ENCODE data around the gene TEX36.
"Not testable (repeated sequence)": the region's sequence is repeated elsewhere in the genome, so short reads cannot be mapped to it uniquely, and the experiment has no call there.

TEX36 gene

GRCh38 chr10:125628104-125629049 lies 54.6 kb downstream of the TEX36 start:
- DNase-seq (ENCODE audit: low read depth) = no peak
- Histone ChIP-seq H3K9me3 (ENCODE audit: control insufficient read depth, low read length) (no peaks in the 10 kb centered on the region), H3K9ac (ENCODE audit: low read length) (no peak overlapping the region), H3K36me3 (ENCODE audit: control insufficient read depth, insufficient read depth, low read length, severe bottlenecking) (no peaks in the 10 kb centered on the region), H3K4me3 (ENCODE audit: low read length) (no peak overlapping the region), H3K4me1 (ENCODE audit: control insufficient read depth, insufficient read depth, low read length) (no peaks in the 10 kb centered on the region), H3K27me3 (replicated peaks; ENCODE audit: control insufficient read depth, insufficient read depth, low read length) (peaks cover 29% of the 10 kb centered on the region)

GRCh38 chr10:125627646-125628045 lies 55.3 kb downstream of the TEX36 start:
- no peak for DNase-seq (ENCODE audit: low read depth)
- H3K9me3 ChIP-seq (ENCODE audit: control insufficient read depth, low read length) = no peaks in the 10 kb centered on the region
- H3K4me3 ChIP-seq (ENCODE audit: low read length) = no peak overlapping the region
- peaks cover 24% of the 10 kb centered on the region for H3K27me3 ChIP-seq (replicated peaks; ENCODE audit: control insufficient read depth, insufficient read depth, low read length)
- H3K9ac ChIP-seq (ENCODE audit: low read length) = no peak overlapping the region
- H3K36me3 ChIP-seq (ENCODE audit: control insufficient read depth, insufficient read depth, low read length, severe bottlenecking) = no peaks in the 10 kb centered on the region
- H3K4me1 ChIP-seq (ENCODE audit: control insufficient read depth, insufficient read depth, low read length) = no peaks in the 10 kb centered on the region

GRCh38 chr10:125626671-125627070 lies 56.3 kb downstream of the TEX36 start:
- no peak overlapping the region for H3K4me3 ChIP-seq (ENCODE audit: low read length)
- H3K4me1 ChIP-seq (ENCODE audit: control insufficient read depth, insufficient read depth, low read length) = no peaks in the 10 kb centered on the region
- no peaks in the 10 kb centered on the region for H3K9me3 ChIP-seq (ENCODE audit: control insufficient read depth, low read length)
- H3K36me3 ChIP-seq (ENCODE audit: control insufficient read depth, insufficient read depth, low read length, severe bottlenecking) = no peaks in the 10 kb centered on the region
- H3K9ac ChIP-seq (ENCODE audit: low read length) = no peak overlapping the region
- peaks cover 27% of the 10 kb centered on the region for H3K27me3 ChIP-seq (replicated peaks; ENCODE audit: control insufficient read depth, insufficient read depth, low read length)
- DNase-seq (ENCODE audit: low read depth) = no peak

- H3K9me3 ChIP-seq (ENCODE audit: control insufficient read depth, low read length) = peaks cover 6% of the 10 kb centered on the region
- no peak overlapping the region for H3K4me3 ChIP-seq (ENCODE audit: low read length)
- no peak for DNase-seq (ENCODE audit: low read depth)
- no peak overlapping the region for H3K9ac ChIP-seq (ENCODE audit: low read length)
- peaks cover 27% of the 10 kb centered on the region for H3K27me3 ChIP-seq (replicated peaks; ENCODE audit: control insufficient read depth, insufficient read depth, low read length)
- H3K36me3 ChIP-seq (ENCODE audit: control insufficient read depth, insufficient read depth, low read length, severe bottlenecking) = no peaks in the 10 kb centered on the region
- H3K4me1 ChIP-seq (ENCODE audit: control insufficient read depth, insufficient read depth, low read length) = no peaks in the 10 kb centered on the region
These were observed 57.4 kb downstream of the TEX36 start for GRCh38 chr10:125625586-125625985.

DNA sequence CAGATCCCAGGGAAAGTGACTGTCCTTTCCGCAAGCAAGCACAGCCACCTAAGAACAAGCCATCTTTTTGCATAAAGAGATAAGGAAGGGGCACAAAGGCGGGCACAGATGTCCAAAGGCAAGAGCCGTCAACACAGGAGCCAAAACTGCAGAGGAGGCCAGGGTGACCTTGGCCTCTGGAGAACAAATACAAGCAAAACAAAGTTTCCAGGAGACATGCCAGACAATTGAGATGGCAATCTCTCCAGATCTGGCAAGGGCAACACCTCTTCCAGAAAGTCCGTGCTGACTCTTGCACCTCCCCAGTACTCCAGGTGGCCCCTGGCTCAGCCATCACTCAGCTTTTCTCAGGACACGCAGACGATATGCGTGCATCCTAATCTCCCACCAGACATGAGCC lies 58.2 kb downstream of the TEX36 start:
- Histone ChIP-seq H3K9ac (ENCODE audit: low read length) (no peak overlapping the region), H3K9me3 (ENCODE audit: control insufficient read depth, low read length) (peaks cover 6% of the 10 kb centered on the region), H3K4me1 (ENCODE audit: control insufficient read depth, insufficient read depth, low read length) (no peaks in the 10 kb centered on the region), H3K36me3 (ENCODE audit: control insufficient read depth, insufficient read depth, low read length, severe bottlenecking) (no peaks in the 10 kb centered on the region), H3K27me3 (replicated peaks; ENCODE audit: control insufficient read depth, insufficient read depth, low read length) (peaks cover 27% of the 10 kb centered on the region), H3K4me3 (ENCODE audit: low read length) (no peak overlapping the region)
- no peak for DNase-seq (ENCODE audit: low read depth)

DNA sequence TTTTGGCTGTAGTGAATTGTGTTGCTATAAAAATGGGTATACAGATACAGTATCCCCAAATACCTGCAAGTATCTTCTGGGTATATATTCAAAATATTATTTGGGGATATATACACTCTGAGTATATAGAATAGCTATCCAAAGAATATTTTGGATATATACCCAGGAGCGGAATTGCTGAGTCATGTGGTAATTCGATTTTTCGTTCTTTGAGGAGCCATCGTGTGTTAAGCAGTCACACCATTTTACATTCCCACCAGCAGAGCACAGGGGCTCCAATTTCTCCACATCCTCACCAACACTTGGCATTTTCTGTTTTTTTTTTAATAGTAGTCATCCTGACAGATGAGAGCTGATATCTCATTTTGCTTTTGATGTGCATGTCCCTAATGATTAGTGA lies 61.9 kb downstream of the TEX36 start:
- no peak for DNase-seq (ENCODE audit: low read depth)
- H3K9me3 ChIP-seq (ENCODE audit: control insufficient read depth, low read length) = peaks cover 6% of the 10 kb centered on the region
- no peaks in the 10 kb centered on the region for H3K4me1 ChIP-seq (ENCODE audit: control insufficient read depth, insufficient read depth, low read length)
- peaks cover 12% of the 10 kb centered on the region for H3K27me3 ChIP-seq (replicated peaks; ENCODE audit: control insufficient read depth, insufficient read depth, low read length)
- H3K4me3 ChIP-seq (ENCODE audit: low read length) = no peak overlapping the region
- H3K9ac ChIP-seq (ENCODE audit: low read length) = no peak overlapping the region
- H3K36me3 ChIP-seq (ENCODE audit: control insufficient read depth, insufficient read depth, low read length, severe bottlenecking) = no peaks in the 10 kb centered on the region

GRCh38 chr10:125620401-125620800 lies 62.6 kb downstream of the TEX36 start:
- DNase-seq (ENCODE audit: low read depth) = no peak
- peaks cover 11% of the 10 kb centered on the region for H3K27me3 ChIP-seq (replicated peaks; ENCODE audit: control insufficient read depth, insufficient read depth, low read length)

GRCh38 chr10:125613062-125613461 lies 69.9 kb downstream of the TEX36 start:
- not testable (repeated sequence) for H3K4me3 ChIP-seq (ENCODE audit: low read length); H3K9me3 ChIP-seq (ENCODE audit: control insufficient read depth, low read length); DNase-seq (ENCODE audit: low read depth); H3K36me3 ChIP-seq (ENCODE audit: control insufficient read depth, insufficient read depth, low read length, severe bottlenecking); H3K9ac ChIP-seq (ENCODE audit: low read length); H3K4me1 ChIP-seq (ENCODE audit: control insufficient read depth, insufficient read depth, low read length); H3K27me3 ChIP-seq (replicated peaks; ENCODE audit: control insufficient read depth, insufficient read depth, low read length)

More at GRCh38 chr10:125620401-125620800, 62.6 kb downstream of the TEX36 start:
- H3K4me3 ChIP-seq (ENCODE audit: low read length) = no peak overlapping the region
- H3K9ac ChIP-seq (ENCODE audit: low read length) = no peak overlapping the region
- no peaks in the 10 kb centered on the region for H3K36me3 ChIP-seq (ENCODE audit: control insufficient read depth, insufficient read depth, low read length, severe bottlenecking)
- no peaks in the 10 kb centered on the region for H3K4me1 ChIP-seq (ENCODE audit: control insufficient read depth, insufficient read depth, low read length)
- H3K9me3 ChIP-seq (ENCODE audit: control insufficient read depth, low read length) = peaks cover 6% of the 10 kb centered on the region

DNA sequence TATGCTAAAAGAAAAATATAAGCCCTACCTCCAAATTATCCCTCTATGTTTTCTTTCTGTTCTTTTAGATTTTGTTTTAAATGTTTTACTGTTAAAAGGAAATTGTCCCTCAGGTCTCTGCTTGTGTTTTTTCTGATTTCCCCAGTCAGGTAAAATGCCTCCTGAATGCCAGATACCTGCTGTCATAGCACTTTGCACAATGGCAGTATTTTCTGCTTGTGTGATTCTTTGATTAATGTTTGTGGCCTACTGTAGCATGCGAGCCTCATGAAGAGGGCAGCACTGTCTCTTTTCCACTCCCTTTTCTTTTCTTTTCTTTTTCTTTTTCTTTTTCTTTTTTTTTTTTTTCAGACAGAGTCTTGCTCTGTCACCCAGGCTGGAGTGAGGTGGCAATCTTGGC lies 71.2 kb downstream of the TEX36 start:
- Histone ChIP-seq H3K36me3 (ENCODE audit: control insufficient read depth, insufficient read depth, low read length, severe bottlenecking) (no peaks in the 10 kb centered on the region), H3K9me3 (ENCODE audit: control insufficient read depth, low read length) (peaks cover 5% of the 10 kb centered on the region)

GRCh38 chr10:125611216-125611615 lies 71.7 kb downstream of the TEX36 start:
- Histone ChIP-seq H3K4me1 (ENCODE audit: control insufficient read depth, insufficient read depth, low read length) (no peaks in the 10 kb centered on the region), H3K27me3 (replicated peaks; ENCODE audit: control insufficient read depth, insufficient read depth, low read length) (no peaks in the 10 kb centered on the region), H3K4me3 (ENCODE audit: low read length) (no peak overlapping the region), H3K9ac (ENCODE audit: low read length) (no peak overlapping the region), H3K9me3 (ENCODE audit: control insufficient read depth, low read length) (peaks cover 5% of the 10 kb centered on the region), H3K36me3 (ENCODE audit: control insufficient read depth, insufficient read depth, low read length, severe bottlenecking) (no peaks in the 10 kb centered on the region)
- no peak for DNase-seq (ENCODE audit: low read depth)

More for the DNA sequence above, 71.2 kb downstream of the TEX36 start:
- Histone ChIP-seq H3K27me3 (replicated peaks; ENCODE audit: control insufficient read depth, insufficient read depth, low read length) (no peaks in the 10 kb centered on the region), H3K4me3 (ENCODE audit: low read length) (no peak overlapping the region), H3K4me1 (ENCODE audit: control insufficient read depth, insufficient read depth, low read length) (no peaks in the 10 kb centered on the region), H3K9ac (ENCODE audit: low read length) (no peak overlapping the region)
- DNase-seq (ENCODE audit: low read depth) = no peak

DNA sequence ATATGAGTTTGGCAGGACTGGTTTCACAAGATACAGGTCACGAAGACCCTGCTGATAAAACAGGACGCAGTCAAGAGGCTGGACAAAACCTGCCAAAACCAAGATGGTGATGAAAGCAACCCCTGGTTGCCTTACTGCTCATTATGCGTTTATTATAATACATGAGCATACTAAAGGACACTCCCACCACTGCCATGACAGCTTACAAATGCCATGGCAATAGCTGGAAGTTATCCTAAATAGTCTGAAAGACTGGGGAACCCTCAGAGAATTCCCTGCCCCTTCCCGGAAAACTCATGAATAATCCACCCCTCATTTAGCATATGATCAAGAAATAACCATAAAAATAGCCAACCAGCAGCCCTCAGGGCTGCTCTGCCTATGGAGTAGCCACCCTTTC lies 73.1 kb downstream of the TEX36 start:
- Histone ChIP-seq H3K36me3 (ENCODE audit: control insufficient read depth, insufficient read depth, low read length, severe bottlenecking) (no peaks in the 10 kb centered on the region), H3K4me1 (ENCODE audit: control insufficient read depth, insufficient read depth, low read length) (no peaks in the 10 kb centered on the region), H3K9ac (ENCODE audit: low read length) (no peak overlapping the region), H3K4me3 (ENCODE audit: low read length) (no peak overlapping the region), H3K27me3 (replicated peaks; ENCODE audit: control insufficient read depth, insufficient read depth, low read length) (no peaks in the 10 kb centered on the region), H3K9me3 (ENCODE audit: control insufficient read depth, low read length) (peaks cover 5% of the 10 kb centered on the region)
- DNase-seq (ENCODE audit: low read depth) = no peak

All from adipocyte (in vitro differentiated cells).